Measurements from ENCODE around the gene FMNL2.

GRCh38 chr2:152598975-152599759 is 264.2 kb downstream of the FMNL2 start:
- TF ChIP-seq POLR2AphosphoS5 (IDR thresholded peaks at IDR 0.05) (no peak), POLR2A (IDR thresholded peaks at IDR 0.05) (no peak), CTCF (IDR thresholded peaks at IDR 0.05 in 8 of 11, conservative IDR thresholded peaks at IDR 0.05 in 3 of 11) (no peak)

Measured in spleen (tissue), 7 donors.